Psoas muscle (tissue), 8 donors: ENCODE results near the gene SLC30A4. TPM values are rescaled to one million over a fixed set of nuclear protein-coding genes. Genes with fewer than 3 reads are reported as not detected.

Source experiments
- ATAC-seq, 4 donors: fragments of 200-7000 bp; cut with Tn5 transposase; one replicate each; pipeline ENCODE4 v1.9.1; 2020; ENCODE audit warnings: moderate library complexity in 3 of 4, mild to moderate bottlenecking in 2 of 4
- DNase-seq, 2 donors: peaks; one replicate each; pipeline ENCODE4 v3.0.0-alpha.2; 2020
- H3K27ac ChIP-seq: fragments of 200-600 bp; one replicate; pipeline ENCODE4 v1.8.0; 2022
- H3K27me3 ChIP-seq, 3 donors: fragments of 200-600 bp in 1 of 3; one replicate each; pipeline versions ENCODE4 v1.6.1 to v1.8.0; 2013 to 2022; ENCODE audit warnings: low read length in 2 of 3, mild to moderate bottlenecking in 2 of 3, moderate library complexity in 1 of 3; ENCODE audit not compliant: insufficient read depth in 3 of 3
- H3K36me3 ChIP-seq, 2 donors: fragments of 200-600 bp in 1 of 2; one replicate each; pipeline versions ENCODE4 v1.6.1 to v1.8.0; 2013 to 2022; ENCODE audit warnings: low read depth in 1 of 2, mild to moderate bottlenecking in 1 of 2, moderate library complexity in 1 of 2; ENCODE audit not compliant: insufficient read depth in 1 of 2
- H3K4me1 ChIP-seq: fragments of 200-600 bp; one replicate; pipeline ENCODE4 v1.8.0; 2022
- H3K4me3 ChIP-seq: fragments of 200-600 bp; one replicate; pipeline ENCODE4 v1.8.0; 2022; ENCODE audit warnings: mild to moderate bottlenecking
- H3K9me3 ChIP-seq: fragments of 200-600 bp; one replicate; pipeline ENCODE4 v1.8.0; 2022
- whole genome bisulfite sequencing, 3 donors: extraction: QIAGEN DNeasy Blood & Tissue Kit; methylation state at CpG; one replicate each; pipeline versions ENCODE4 v1.1.6 to v1.1.7; 2013; 5-methylcytosine and 5-hydroxymethylcytosine counted together
- intact Hi-C, 2 donors: fragments of 100-400 bp; cut with DNase I; formaldehyde crosslinking; loops; one replicate each; pipeline versions ENCODE4 v1.11.0 to v1.14.2; 2022
- polyA plus RNA-seq, 3 donors: library from polyadenylated mRNA; stranded (reverse); fragments of 200-250 nt; gene quantifications; one replicate each; pipeline ENCODE4 v1.2.3, GENCODE V29; 2013
- total RNA-seq, 4 donors: library from RNA; stranded (reverse); fragmentation: NEBNext Ultra II Directional in 2 of 4; extraction: Animal tissue kit (Norgen Biotek cat#: 25700) in 2 of 4; gene quantifications; one replicate each; pipeline versions ENCODE4 v1.2.1 to v1.2.4, GENCODE V29; 2021 to 2023
- TF ChIP-seq, protein P1 (sequence below): fragments of 200-600 bp; IDR thresholded peaks from one replicate; pipeline ENCODE4 v1.8.0; 2022; ENCODE audit warnings: antibody characterized with exemption
- donor health status: healthy with polysubstance abuse.
- donor health status: DM: no; HTN: no; CAD: no; lungs with moderate emphysema.
- donor health status: Bipolar disorder and iron deficiency.
- donor health status: healthy.
- donor health status: DM: yes; HTN: yes; CAD: no.
- donor health status: DM: no; HTN: no; CAD: no.
- donor health status: DM: no; HTN: no; CAD: no.
- donor health status: DM: yes; HTN: yes; CAD: no.

SLC30A4 gene
- total and polyA plus RNA-seq, 7 donors: 0.59 to 2.2 (median 1.9) TPM

DNA sequence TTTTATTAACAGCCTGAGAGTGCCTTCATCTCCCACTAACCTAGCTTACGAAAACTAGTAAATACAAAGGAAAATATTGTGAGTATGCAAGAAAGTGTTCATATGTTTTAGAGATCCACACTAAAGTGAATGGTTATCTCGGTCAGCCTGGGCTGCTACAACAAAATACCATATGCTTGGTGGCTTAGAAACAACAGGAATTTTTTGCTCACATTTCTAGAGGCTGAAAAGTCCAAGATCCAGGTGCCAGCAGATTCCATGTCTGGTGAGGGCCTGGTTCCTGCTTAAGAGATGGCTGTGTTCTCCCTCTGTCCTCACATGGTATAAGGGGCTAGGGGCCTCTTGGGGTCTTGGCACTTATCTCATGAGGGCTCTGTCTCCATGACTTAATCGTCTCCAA is 20.5 kb upstream of the SLC30A4 start:
- Histone ChIP-seq H3K27ac (no peak overlapping the region), H3K4me3 (no peak overlapping the region), H3K9me3 (no peaks in the 10 kb centered on the region), H3K36me3 (no peaks in the 10 kb centered on the region), H3K4me1 (no peaks in the 10 kb centered on the region), H3K27me3 (no peaks in the 10 kb centered on the region)
- intact Hi-C loops: no loop called here
- DNase-seq: no peak
- no peak for ATAC-seq
- TF ChIP-seq, protein P1, sequence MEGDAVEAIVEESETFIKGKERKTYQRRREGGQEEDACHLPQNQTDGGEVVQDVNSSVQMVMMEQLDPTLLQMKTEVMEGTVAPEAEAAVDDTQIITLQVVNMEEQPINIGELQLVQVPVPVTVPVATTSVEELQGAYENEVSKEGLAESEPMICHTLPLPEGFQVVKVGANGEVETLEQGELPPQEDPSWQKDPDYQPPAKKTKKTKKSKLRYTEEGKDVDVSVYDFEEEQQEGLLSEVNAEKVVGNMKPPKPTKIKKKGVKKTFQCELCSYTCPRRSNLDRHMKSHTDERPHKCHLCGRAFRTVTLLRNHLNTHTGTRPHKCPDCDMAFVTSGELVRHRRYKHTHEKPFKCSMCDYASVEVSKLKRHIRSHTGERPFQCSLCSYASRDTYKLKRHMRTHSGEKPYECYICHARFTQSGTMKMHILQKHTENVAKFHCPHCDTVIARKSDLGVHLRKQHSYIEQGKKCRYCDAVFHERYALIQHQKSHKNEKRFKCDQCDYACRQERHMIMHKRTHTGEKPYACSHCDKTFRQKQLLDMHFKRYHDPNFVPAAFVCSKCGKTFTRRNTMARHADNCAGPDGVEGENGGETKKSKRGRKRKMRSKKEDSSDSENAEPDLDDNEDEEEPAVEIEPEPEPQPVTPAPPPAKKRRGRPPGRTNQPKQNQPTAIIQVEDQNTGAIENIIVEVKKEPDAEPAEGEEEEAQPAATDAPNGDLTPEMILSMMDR: no peak
- 79 to 84% (median 80%) methylated on average over 3 of the region's 3 CpGs for WGBS, 3 donors

DNA sequence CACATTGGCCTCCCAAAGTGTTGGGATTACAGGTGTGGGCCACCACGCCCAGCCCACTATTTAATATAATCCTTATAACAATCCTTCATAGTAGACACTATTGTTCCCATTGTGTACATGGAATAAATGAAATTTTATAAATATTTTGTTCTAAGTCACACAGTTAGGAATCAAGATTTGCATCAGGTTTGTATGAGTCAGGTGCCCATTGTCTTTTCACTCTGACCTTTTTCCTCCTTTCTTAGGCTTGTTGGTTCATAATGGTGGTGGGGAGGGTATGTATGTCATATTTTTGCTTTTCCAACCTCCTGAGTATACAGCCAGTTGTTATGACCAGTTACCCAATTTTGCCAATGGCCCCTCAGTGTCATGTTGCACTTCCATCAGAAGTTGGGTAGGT is 18.0 kb upstream of the SLC30A4 start:
- TF ChIP-seq, protein P1: no peak
- H3K27me3 ChIP-seq: no peaks in the 10 kb centered on the region
- ATAC-seq: no peak
- no peaks in the 10 kb centered on the region for H3K9me3 ChIP-seq
- H3K36me3 ChIP-seq: no peaks in the 10 kb centered on the region
- DNase-seq: no peak
- no peaks in the 10 kb centered on the region for H3K4me1 ChIP-seq
- intact Hi-C loops: no loop called here
- no peak overlapping the region for H3K27ac ChIP-seq
- H3K4me3 ChIP-seq: no peak overlapping the region
- 89 to 95% (median 91%) methylated on average over 1 of the region's 1 CpG for WGBS, 3 donors

DNA sequence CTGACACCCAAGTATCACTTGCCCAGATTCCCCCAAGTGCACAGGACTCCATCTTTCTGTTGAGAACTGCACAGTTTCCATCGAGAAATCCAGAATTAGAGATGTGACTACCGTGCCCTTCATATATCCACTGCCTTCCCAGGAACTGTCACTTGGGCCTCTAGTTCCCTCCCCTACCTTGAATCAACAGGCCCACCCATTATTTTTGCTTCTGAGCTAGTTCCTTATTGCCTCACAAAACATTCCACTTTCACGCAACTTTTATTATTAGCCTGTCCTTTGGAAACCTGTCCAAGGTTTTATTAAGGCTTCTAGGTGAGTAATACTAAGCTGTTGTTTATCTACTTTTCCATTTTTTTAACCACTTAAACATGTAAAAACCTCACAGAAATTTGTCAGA is 17.1 kb upstream of the SLC30A4 start:
- no peak for ATAC-seq
- DNase-seq: no peak
- Histone ChIP-seq H3K4me3 (no peak overlapping the region), H3K4me1 (no peaks in the 10 kb centered on the region), H3K27me3 (no peaks in the 10 kb centered on the region), H3K36me3 (no peaks in the 10 kb centered on the region), H3K9me3 (no peaks in the 10 kb centered on the region), H3K27ac (no peak overlapping the region)
- 86 to 92% (median 88%) methylated on average over 3 of the region's 3 CpGs for WGBS, 3 donors
- TF ChIP-seq, protein P1: no peak
- intact Hi-C loops: loop anchor here in 1 of 2 donors (5.0 kb wide), 1 partner anchor 33 kb away; no protein-coding TSS in a partner anchor

DNA sequence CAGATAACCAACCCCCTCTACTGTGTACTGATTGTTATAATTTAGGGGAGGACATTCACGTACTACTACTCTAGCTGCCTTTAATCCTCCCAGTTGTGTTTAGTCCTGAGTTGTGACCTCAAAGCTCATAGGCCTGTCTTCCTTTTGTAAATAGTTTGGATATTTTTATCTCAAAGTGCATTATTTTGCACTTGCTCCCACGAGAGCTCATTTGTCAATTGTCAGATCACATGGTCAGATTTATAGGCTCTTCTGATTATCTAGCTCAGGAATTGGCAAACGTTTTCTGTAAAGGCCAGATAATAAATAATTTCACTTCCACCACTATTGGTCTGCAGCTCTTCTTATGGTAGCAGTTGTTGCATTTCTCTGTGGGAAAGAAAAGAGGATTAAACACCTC is 14.4 kb upstream of the SLC30A4 start:
- ATAC-seq (no peak), DNase-seq (no peak)
- Histone ChIP-seq H3K27ac (no peak overlapping the region), H3K4me1 (no peaks in the 10 kb centered on the region), H3K4me3 (no peak overlapping the region), H3K9me3 (no peaks in the 10 kb centered on the region), H3K27me3 (no peaks in the 10 kb centered on the region), H3K36me3 (no peaks in the 10 kb centered on the region)
- TF ChIP-seq, protein P1: no peak
- intact Hi-C loops: loop anchor here in 1 of 2 donors (5.0 kb wide), 1 partner anchor 35 kb away; no protein-coding TSS in a partner anchor
- WGBS, 3 donors: 53 to 59% (median 57%) methylated on average over 3 of the region's 3 CpGs

DNA sequence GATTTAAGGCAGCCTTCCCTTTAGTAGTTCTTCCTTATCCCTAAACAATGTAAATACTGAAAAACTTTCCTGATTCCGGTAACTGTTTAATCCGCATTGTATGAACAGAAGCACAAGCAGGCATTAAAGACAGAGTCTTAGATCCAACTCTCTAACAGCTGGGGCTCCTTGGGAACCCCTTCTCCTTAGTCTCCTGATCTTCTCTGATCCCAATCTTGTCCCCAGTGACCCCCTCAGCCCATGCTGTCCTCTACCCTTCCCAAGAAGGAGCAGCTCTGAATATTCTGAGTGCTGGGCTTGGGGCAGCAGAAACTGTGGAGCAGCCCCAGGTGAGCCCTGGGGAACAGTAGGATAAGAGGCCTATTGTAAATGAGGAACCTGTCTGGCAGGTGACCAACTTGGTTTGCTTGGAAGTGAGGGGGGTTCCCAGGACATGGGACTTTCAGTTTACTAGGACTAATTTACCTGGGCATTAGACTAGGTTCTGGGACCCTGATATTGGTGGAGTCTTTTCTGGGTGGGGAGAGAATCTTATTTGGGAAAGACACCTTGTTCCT is 13.0 kb upstream of the SLC30A4 start:
- no peak overlapping the region for H3K27ac ChIP-seq
- H3K9me3 ChIP-seq: no peaks in the 10 kb centered on the region
- H3K4me3 ChIP-seq: no peak overlapping the region
- no peaks in the 10 kb centered on the region for H3K4me1 ChIP-seq
- intact Hi-C loops: loop anchor here in 1 of 2 donors (5.0 kb wide), 1 partner anchor 37 kb away; no protein-coding TSS in a partner anchor
- 79 to 90% (median 88%) methylated on average over 2 of the region's 2 CpGs for WGBS, 3 donors
- no peaks in the 10 kb centered on the region for H3K27me3 ChIP-seq
- H3K36me3 ChIP-seq: no peaks in the 10 kb centered on the region
- ATAC-seq (no peak), DNase-seq (no peak)
- TF ChIP-seq, protein P1: no peak
